WI38 (cell line): Measurements from ENCODE around the gene PDE4B.

Experiments
- H3K4me3 ChIP-seq: 2 replicates; pipeline ENCODE4 v1.5.1; 2011; ENCODE audit warnings: low read depth, mild to moderate bottlenecking, control low read depth, low read length
- CTCF ChIP-seq: IDR thresholded peaks from 2 replicates; pipeline ENCODE4 v1.5.1; 2012; ENCODE audit warnings: low read depth, mild to moderate bottlenecking, control low read depth, low read length

Gene PDE4B

GRCh38 chr1:66214901-66215300, 422.2 kb downstream of the PDE4B start:
- no peak for TF ChIP-seq CTCF
- H3K4me3 ChIP-seq, result no peak overlapping the region

DNA sequence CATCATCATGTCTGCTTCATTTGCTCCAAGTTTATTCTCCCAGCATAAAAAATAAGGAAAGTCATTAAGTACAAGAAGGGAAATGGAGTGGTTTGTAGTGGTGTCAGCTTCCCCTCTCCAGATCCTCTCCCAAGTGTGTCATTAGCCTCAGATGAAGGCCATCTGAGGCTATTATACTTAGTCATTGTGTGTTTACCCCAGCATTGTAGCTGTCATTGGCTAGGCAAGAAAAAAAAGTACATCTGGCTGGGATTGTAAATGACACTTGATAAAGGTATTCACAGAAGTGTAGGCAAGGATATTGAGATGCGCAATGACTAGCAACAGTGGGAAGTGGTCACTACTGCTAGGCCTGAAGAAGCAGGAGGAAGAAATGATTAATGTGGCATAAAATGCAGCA, 424.3 kb downstream of the PDE4B start:
- no peak overlapping the region for H3K4me3 ChIP-seq
- no peak for TF ChIP-seq CTCF

- no peak overlapping the region for H3K4me3 ChIP-seq
- TF ChIP-seq CTCF, result no peak
These were observed 424.9 kb downstream of the PDE4B start for GRCh38 chr1:66217561-66217960.

DNA sequence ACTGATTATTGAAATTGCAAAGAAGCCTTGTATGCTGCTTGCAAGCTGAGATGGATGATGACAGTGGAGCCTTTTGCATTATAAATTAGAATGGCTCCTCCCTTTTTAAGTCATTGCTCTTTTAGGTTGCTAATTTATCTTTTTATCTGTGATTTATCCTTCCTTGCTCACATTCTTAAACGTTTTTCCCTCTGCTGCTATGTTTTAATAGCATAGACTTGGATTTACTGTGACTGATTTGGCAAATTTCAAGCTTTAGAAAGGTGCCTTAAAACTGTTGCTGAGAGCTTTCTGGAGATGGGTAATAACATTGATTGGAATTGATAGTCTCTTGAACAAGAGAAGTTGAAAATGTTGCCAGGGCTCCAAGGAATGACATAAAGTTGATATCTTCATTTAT, 427.8 kb downstream of the PDE4B start:
- no peak overlapping the region for H3K4me3 ChIP-seq
- TF ChIP-seq CTCF, result no peak

GRCh38 chr1:66223681-66224080, 431.0 kb downstream of the PDE4B start:
- H3K4me3 ChIP-seq, result no peak overlapping the region
- TF ChIP-seq CTCF, result no peak

DNA sequence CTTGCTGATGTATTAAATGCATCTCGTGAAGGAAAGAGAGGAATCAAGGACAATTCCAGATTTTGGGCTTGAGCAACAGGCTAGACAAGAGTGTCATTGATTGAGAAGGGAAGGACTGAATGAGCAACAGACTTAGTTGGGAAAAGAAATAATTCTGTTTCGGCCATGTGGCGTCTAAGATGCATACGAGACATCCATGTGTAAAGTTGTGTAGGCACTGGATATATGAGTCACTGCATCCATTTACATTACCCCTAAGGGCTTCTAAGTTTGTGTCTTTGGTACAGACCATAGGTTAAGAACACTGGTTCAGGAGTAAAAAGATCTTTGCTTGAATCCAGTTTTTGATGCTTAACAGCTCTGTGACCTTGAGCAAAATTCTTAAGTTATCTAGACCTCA, 434.3 kb downstream of the PDE4B start:
- no peak overlapping the region for H3K4me3 ChIP-seq
- TF ChIP-seq CTCF, result no peak

- no peak for TF ChIP-seq CTCF
- no peak overlapping the region for H3K4me3 ChIP-seq
These were observed 435.3 kb downstream of the PDE4B start for GRCh38 chr1:66227966-66228365.
